Breast epithelium (tissue), 4 donors: ENCODE results near the gene RALY. TPM values are rescaled to one million over a fixed set of nuclear protein-coding genes. Genes with fewer than 3 reads are reported as not detected.

Source experiments
- DNase-seq, 2 donors: peaks; one replicate each; pipeline ENCODE4 v3.0.0-alpha.2; 2019; ENCODE audit warnings: low spot score in 2 of 2
- H3K27ac ChIP-seq, 2 donors: fragments of 200-600 bp; sonication (generic) in 1 of 2; one replicate each; pipeline ENCODE4 v1.5.1; 2016 to 2019; ENCODE audit warnings: mild to moderate bottlenecking in 1 of 2
- H3K27me3 ChIP-seq, 2 donors: fragments of 200-600 bp; sonication (generic) in 1 of 2; one replicate each; pipeline versions ENCODE4 v1.5.1 to v1.6.0; 2017 to 2019; ENCODE audit warnings: control low read depth in 1 of 2, mild to moderate bottlenecking in 1 of 2
- H3K36me3 ChIP-seq: fragments of 200-600 bp; one replicate; pipeline ENCODE4 v1.5.1; 2019
- H3K4me1 ChIP-seq, 2 donors: fragments of 200-600 bp; sonication (generic); one replicate each; pipeline ENCODE4 v1.5.1; 2016 to 2019; ENCODE audit warnings: control low read depth in 1 of 2
- H3K4me3 ChIP-seq, 3 donors: fragments of 200-600 bp; sonication (generic); 1 replicate in 2 of 3; 2 replicates in 1 of 3; pipeline ENCODE4 v1.5.1; 2016 to 2019; ENCODE audit warnings: mild to moderate bottlenecking in 3 of 3, moderate library complexity in 2 of 3
- H3K9me3 ChIP-seq, 2 donors: fragments of 200-600 bp; sonication (generic) in 1 of 2; one replicate each; pipeline ENCODE4 v1.5.1; 2016 to 2019; ENCODE audit warnings: control low read depth in 1 of 2
- POLR2A ChIP-seq: fragments of 450-650 bp; IDR thresholded peaks from one replicate; pipeline ENCODE4 v1.6.1; 2016; ENCODE audit warnings: antibody characterized with exemption, mild to moderate bottlenecking, moderate library complexity
- POLR2AphosphoS5 ChIP-seq, 3 donors: sonication (generic); formaldehyde crosslinking; IDR thresholded peaks; one replicate each; pipeline ENCODE4 v1.6.1; 2017; ENCODE audit warnings: antibody characterized with exemption in 3 of 3
- intact Hi-C: fragments of 100-400 bp; cut with DNase I; formaldehyde crosslinking; loops from one replicate; pipeline ENCODE4 v1.15.1; 2023; ENCODE audit warnings: low total_unique reads
- total RNA-seq, 3 donors: library from RNA; depleted of rRNA; stranded (reverse); fragments of >200 nt; gene quantifications; one replicate each; pipeline ENCODE4 v1.1.0, GENCODE V29; 2016
- TF ChIP-seq, protein P1 (sequence below), 3 donors: fragments of 450-650 bp; IDR thresholded peaks; one replicate each; pipeline ENCODE4 v1.5.1; 2016 to 2017; ENCODE audit warnings: antibody characterized with exemption in 3 of 3, mild to moderate bottlenecking in 3 of 3, moderate library complexity in 3 of 3

Gene RALY
- total RNA-seq, 3 donors from 2014 or later = 73.5 to 120 (median 96.4) TPM

DNA sequence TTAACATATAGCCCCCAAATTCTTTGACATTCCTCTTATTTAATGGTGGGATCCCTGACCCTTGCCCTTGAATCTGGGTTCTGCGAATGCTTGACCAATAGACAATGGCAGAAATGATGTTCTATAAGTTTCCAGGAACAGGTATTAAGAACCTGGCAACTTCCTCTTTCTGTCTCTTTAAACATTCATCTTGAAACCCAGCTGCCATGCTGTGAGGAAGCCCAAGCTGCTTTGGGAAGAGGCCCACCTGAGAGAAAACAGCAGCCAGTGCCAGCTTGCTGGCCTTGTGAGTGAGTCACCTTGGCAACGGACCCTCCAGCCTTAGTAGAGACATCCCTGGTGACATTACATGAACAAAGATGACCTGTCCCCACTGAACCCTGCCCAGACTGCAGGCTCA, 45.2 kb upstream of the RALY start:
- intact Hi-C loops = loop anchor here (5.0 kb wide), 1 partner anchor 89 kb away; no protein-coding TSS in a partner anchor
- Histone ChIP-seq H3K27me3 (no peaks in the 10 kb centered on the region), H3K36me3 (no peaks in the 10 kb centered on the region), H3K9me3 (peaks cover 12 to 19% of the 10 kb centered on the region in 2 donors), H3K4me1 (no peaks in the 10 kb centered on the region), H3K27ac (no peak overlapping the region), H3K4me3 (no peak overlapping the region)
- DNase-seq = no peak
- TF ChIP-seq, protein P1, sequence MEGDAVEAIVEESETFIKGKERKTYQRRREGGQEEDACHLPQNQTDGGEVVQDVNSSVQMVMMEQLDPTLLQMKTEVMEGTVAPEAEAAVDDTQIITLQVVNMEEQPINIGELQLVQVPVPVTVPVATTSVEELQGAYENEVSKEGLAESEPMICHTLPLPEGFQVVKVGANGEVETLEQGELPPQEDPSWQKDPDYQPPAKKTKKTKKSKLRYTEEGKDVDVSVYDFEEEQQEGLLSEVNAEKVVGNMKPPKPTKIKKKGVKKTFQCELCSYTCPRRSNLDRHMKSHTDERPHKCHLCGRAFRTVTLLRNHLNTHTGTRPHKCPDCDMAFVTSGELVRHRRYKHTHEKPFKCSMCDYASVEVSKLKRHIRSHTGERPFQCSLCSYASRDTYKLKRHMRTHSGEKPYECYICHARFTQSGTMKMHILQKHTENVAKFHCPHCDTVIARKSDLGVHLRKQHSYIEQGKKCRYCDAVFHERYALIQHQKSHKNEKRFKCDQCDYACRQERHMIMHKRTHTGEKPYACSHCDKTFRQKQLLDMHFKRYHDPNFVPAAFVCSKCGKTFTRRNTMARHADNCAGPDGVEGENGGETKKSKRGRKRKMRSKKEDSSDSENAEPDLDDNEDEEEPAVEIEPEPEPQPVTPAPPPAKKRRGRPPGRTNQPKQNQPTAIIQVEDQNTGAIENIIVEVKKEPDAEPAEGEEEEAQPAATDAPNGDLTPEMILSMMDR (IDR thresholded peaks at IDR 0.05) = no peak
- no peak for TF ChIP-seq POLR2AphosphoS5 (IDR thresholded peaks at IDR 0.05)
- no peak for TF ChIP-seq POLR2A

DNA sequence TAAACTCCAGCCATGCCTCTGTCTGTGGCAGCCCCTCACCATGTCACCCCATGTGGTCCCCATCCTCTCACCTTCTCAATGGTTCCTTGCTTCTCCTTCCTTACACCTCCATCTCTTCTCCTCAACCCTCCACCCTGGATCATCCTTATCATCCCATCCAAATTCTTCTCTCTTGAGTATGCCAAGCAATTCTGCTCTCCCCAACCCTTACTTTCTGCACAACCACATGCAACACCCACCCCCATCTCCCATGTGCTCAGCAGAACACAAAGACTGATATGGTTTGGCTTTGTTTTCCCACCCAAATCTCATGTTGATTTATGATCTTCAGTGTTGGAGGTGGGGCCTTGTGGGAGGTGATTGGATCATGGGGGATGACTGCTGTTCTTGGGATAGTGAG, 42.5 kb upstream of the RALY start:
- Histone ChIP-seq H3K27ac (no peak overlapping the region), H3K4me1 (no peaks in the 10 kb centered on the region), H3K9me3 (peaks cover 12 to 19% of the 10 kb centered on the region in 2 donors), H3K27me3 (no peaks in the 10 kb centered on the region), H3K36me3 (no peaks in the 10 kb centered on the region), H3K4me3 (no peak overlapping the region)
- no peak for TF ChIP-seq POLR2AphosphoS5 (IDR thresholded peaks at IDR 0.05)
- intact Hi-C loops = no loop called here
- no peak for DNase-seq

DNA sequence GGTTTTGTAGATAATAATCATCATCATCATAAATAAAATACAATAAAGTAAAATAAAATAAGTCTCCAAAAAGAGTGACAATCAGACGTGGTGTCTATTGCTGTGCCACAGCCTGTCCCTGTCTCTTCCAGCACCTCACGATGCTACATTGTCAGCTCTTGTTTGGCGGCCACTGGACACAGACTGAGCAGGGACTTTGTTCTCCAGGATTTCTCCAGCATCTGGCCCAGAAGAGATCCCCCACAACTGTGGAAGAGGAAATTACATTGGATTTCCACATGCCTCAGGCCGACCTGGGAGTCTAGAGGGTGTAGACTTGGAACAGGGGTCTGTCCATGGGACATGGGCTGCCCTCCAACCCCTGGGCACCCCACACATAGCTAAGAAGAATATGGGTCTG, 39.2 kb upstream of the RALY start:
- no peaks in the 10 kb centered on the region for H3K27me3 ChIP-seq
- TF ChIP-seq, protein P1 (IDR thresholded peaks at IDR 0.05) = no peak
- TF ChIP-seq POLR2AphosphoS5 (IDR thresholded peaks at IDR 0.05) (no peak), POLR2A (no peak)
- no peaks in the 10 kb centered on the region for H3K4me1 ChIP-seq
- no peak overlapping the region for H3K4me3 ChIP-seq
- DNase-seq = no peak
- no peaks in the 10 kb centered on the region for H3K36me3 ChIP-seq
- no peak overlapping the region for H3K27ac ChIP-seq
- H3K9me3 ChIP-seq = peaks cover 0 to 2% of the 10 kb centered on the region in 2 donors
- intact Hi-C loops = no loop called here

DNA sequence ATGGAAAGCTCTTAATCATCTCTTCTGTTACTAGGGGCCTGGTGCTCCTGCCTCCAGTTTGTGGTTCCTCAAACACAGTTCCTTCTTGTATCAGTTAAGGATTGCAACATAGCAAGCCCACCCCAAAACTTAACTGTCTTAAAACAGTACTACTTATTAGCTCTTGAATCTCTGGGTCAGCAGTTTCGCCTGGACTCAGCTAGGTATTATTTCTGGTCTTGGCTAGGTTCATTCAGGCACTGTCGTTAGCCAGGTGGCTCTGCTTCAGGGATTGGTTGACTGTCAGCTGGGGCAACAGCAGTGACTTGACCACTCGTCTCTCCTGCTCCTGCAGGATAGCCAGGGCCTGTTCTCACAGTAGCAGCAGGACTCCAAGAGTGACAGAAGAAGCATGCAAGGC, 30.0 kb upstream of the RALY start:
- Histone ChIP-seq H3K27me3 (no peaks in the 10 kb centered on the region), H3K36me3 (no peaks in the 10 kb centered on the region), H3K27ac (no peak overlapping the region), H3K4me3 (no peak overlapping the region), H3K9me3 (no peaks in the 10 kb centered on the region), H3K4me1 (no peaks in the 10 kb centered on the region)
- TF ChIP-seq POLR2AphosphoS5 (IDR thresholded peaks at IDR 0.05) (no peak), POLR2A (no peak)
- TF ChIP-seq, protein P1 (IDR thresholded peaks at IDR 0.05) = no peak
- intact Hi-C loops = no loop called here
- DNase-seq = no peak

DNA sequence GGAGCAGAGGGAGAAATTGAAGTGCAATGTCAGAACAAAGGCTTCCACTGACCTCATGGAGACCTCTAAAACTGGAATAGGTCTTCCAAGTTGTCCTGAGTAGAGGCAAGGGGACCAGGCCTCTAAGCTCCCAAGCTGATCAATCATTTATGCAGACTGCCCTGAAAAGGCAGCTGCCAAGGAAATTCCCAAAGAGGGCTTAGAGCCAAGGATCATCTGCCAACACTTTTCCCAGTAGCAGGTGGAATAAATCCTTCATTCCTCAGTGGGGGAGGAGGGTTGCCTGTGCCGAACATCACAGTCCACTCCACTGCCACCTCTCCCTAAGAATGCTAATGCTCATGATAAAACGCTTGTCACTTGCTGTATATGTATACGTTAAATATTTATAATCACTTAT, 29.3 kb upstream of the RALY start:
- H3K27me3 ChIP-seq = no peaks in the 10 kb centered on the region
- H3K4me1 ChIP-seq = no peaks in the 10 kb centered on the region
- no peak for TF ChIP-seq POLR2AphosphoS5 (IDR thresholded peaks at IDR 0.05)
- TF ChIP-seq, protein P1 (IDR thresholded peaks at IDR 0.05) = no peak
- TF ChIP-seq POLR2A = no peak
- no peak overlapping the region for H3K27ac ChIP-seq
- intact Hi-C loops = no loop called here
- no peaks in the 10 kb centered on the region for H3K36me3 ChIP-seq
- DNase-seq = no peak
- H3K4me3 ChIP-seq = no peak overlapping the region
- H3K9me3 ChIP-seq = no peaks in the 10 kb centered on the region

DNA sequence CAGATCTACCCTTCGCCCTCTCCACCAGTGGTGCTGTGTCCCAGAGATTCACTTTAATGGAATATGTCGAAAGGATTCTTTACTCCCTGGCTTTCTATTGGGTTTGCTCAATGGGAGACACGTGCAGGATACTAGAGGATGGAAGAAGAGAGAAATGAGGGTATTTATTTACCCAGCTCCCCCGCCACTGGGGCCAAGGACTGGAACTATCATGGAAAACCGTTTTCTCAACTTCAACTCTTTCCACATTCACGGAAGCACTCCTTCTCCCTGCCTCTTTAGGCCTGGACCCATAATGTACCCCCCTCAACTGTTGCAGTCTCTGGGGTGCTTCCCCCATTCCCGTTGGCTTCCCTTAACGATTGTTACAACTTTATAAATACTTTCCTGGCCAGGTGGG, 26.6 kb upstream of the RALY start:
- no peak overlapping the region for H3K4me3 ChIP-seq
- no peak for DNase-seq
- intact Hi-C loops = loop anchor here (5.0 kb wide), 1 partner anchor 1185 kb away; no protein-coding TSS in a partner anchor
- H3K9me3 ChIP-seq = no peaks in the 10 kb centered on the region
- no peaks in the 10 kb centered on the region for H3K4me1 ChIP-seq
- no peaks in the 10 kb centered on the region for H3K27me3 ChIP-seq
- H3K36me3 ChIP-seq = no peaks in the 10 kb centered on the region
- H3K27ac ChIP-seq = no peak overlapping the region
- TF ChIP-seq POLR2AphosphoS5 (IDR thresholded peaks at IDR 0.05) (no peak), POLR2A (no peak)
- TF ChIP-seq, protein P1 (IDR thresholded peaks at IDR 0.05) = no peak
